ENCODE data around the gene LRRIQ4. TPM values are rescaled to one million over a fixed set of nuclear protein-coding genes. Genes with fewer than 3 reads are reported as not detected.

Gene LRRIQ4
- total RNA-seq, 1 donor from 2014 or later: not detected

GRCh38 chr3:169836078-169836941 lies 23.6 kb downstream of the LRRIQ4 start:
- no peaks in the 10 kb centered on the region for H3K4me1 ChIP-seq
- intact Hi-C loops (cut with DNase I): no loop called here
- no peak for DNase-seq (ENCODE audit: low spot score in 2 of 2)
- no peaks in the 10 kb centered on the region for H3K36me3 ChIP-seq
- TF ChIP-seq CTCF (IDR thresholded peaks at IDR 0.05): no peak
- no peaks in the 10 kb centered on the region for H3K27me3 ChIP-seq
- H3K27ac ChIP-seq: no peak overlapping the region
- H3K9me3 ChIP-seq: no peaks in the 10 kb centered on the region
- H3K4me3 ChIP-seq: no peak overlapping the region

- Histone ChIP-seq H3K4me1 (no peaks in the 10 kb centered on the region), H3K27me3 (no peaks in the 10 kb centered on the region), H3K36me3 (no peaks in the 10 kb centered on the region), H3K27ac (no peak overlapping the region), H3K9me3 (no peaks in the 10 kb centered on the region), H3K4me3 (no peak overlapping the region)
- no peak for TF ChIP-seq CTCF (IDR thresholded peaks at IDR 0.05)
- intact Hi-C loops (cut with DNase I): no loop called here
- no peak for DNase-seq (ENCODE audit: low spot score in 2 of 2)
These were observed 24.2 kb downstream of the LRRIQ4 start for GRCh38 chr3:169836942-169837275.

DNA sequence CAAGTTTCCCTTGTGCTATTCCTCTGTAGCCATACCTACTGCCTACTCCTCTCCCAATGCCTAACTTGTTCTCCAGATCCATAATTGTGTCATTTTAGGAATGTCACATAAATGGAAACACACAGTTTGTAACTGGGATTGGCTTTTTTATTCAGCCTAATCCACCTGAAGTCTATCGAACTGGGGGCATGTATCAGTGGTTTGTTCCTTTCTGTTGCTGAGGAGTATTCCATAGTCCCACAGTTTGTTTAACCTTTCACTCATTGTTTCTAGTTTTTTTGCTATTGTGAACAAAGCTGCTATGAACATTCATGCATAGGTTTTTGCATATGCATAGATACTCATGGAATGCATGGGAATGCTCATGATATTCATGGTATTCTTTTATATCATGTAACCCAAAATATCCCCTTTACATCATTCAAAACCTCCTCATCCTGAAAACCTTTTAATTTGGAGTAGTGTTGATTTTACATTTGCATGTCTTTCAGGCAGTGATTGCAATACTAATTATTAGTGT lies 25.9 kb downstream of the LRRIQ4 start:
- Histone ChIP-seq H3K27me3 (no peaks in the 10 kb centered on the region), H3K4me3 (no peak overlapping the region), H3K4me1 (no peaks in the 10 kb centered on the region), H3K9me3 (no peaks in the 10 kb centered on the region), H3K36me3 (no peaks in the 10 kb centered on the region), H3K27ac (no peak overlapping the region)
- intact Hi-C loops (cut with DNase I): no loop called here
- DNase-seq (ENCODE audit: low spot score in 2 of 2): no peak
- TF ChIP-seq CTCF (IDR thresholded peaks at IDR 0.05): no peak

DNA sequence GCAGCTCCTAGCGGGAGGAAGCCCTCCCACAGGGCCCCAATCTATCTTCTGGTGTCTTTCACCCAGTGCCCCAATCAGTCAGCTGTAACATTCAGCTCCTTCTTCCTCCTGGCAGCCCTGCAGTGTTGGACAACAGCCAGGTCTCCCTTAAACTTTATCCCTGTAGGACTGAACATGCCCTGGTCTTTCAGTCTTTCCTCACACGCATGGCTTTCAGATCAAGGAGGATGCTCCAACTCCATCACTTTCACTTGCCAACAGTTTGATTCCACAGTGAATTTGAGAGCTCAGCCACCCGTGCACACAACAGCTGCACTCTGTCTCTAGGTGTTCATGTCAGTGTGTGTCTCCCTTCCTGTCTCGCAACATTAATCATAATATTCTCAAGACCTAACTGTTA lies 28.5 kb downstream of the LRRIQ4 start:
- TF ChIP-seq CTCF (IDR thresholded peaks at IDR 0.05): no peak
- H3K27me3 ChIP-seq: no peaks in the 10 kb centered on the region
- DNase-seq (ENCODE audit: low spot score in 2 of 2): no peak
- no peak overlapping the region for H3K27ac ChIP-seq
- no peaks in the 10 kb centered on the region for H3K9me3 ChIP-seq
- H3K4me3 ChIP-seq: no peak overlapping the region
- intact Hi-C loops (cut with DNase I): no loop called here
- H3K4me1 ChIP-seq: no peaks in the 10 kb centered on the region
- no peaks in the 10 kb centered on the region for H3K36me3 ChIP-seq

DNA sequence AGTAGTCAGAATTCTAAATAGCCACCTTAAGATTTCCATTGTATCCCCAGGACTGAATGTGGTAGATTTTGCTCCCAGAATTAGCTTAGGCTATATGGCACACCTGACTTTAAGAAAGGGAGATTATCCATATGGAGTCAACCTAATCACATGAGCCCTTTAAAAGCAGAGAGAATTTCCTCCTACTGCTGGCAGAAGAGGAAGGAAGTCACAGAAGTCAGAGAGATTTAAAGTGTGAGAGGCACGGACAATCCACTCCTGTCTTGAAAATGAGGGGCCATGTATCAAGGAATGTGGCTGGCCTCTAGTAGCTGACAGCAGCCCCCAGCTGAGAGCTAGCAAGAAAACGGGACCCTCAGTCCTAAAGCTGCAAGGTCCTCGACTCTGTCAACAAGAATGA lies 30.3 kb downstream of the LRRIQ4 start:
- H3K4me3 ChIP-seq: no peak overlapping the region
- no peaks in the 10 kb centered on the region for H3K27me3 ChIP-seq
- DNase-seq (ENCODE audit: low spot score in 2 of 2): no peak
- H3K27ac ChIP-seq: no peak overlapping the region
- H3K4me1 ChIP-seq: no peaks in the 10 kb centered on the region
- no peaks in the 10 kb centered on the region for H3K36me3 ChIP-seq
- intact Hi-C loops (cut with DNase I): no loop called here
- TF ChIP-seq CTCF (IDR thresholded peaks at IDR 0.05): no peak
- no peaks in the 10 kb centered on the region for H3K9me3 ChIP-seq

All from ascending aorta (tissue), 2 donors.